ENCODE results near the gene RPGRIP1.

DNA sequence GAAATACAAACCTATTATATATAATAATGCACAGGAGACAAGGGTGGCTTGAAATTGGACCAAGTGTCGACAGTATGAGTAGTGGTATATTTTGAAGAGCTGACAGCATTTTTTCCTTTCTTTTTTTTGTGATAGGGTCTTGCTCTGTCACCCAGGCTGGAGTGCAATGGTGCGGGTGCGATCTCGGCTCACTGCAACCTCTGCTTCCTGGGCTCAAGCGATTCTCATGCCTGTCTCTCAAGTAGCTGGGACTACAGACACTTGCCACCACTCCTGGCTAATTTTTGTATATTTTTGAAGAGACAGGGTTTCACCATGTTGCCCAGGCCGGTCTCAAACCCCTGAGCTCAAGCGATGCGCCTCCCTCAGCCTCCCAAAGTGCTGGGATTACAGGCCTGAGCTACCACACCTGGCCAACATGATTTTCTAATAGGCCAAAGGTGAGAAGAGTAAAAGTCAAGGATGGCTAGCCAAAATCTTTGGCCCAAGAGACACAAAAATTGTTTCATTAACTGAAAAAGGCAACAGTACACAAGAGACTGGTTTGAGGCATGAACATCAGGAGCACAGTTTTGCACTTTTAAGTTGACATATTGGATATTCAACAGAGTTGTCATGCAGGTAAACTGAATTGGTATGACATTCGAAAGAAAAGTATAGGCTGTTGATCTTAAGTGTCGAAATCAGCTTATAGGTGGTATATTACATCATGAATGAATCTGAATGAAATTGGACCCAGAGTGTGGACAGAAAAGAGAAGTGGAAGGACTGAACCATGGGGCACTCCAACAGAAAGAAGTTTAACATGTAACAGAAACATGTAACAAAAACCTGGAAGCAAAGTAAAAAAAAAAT, 23.1 kb upstream of the RPGRIP1 start:
- TF ChIP-seq, protein P1, sequence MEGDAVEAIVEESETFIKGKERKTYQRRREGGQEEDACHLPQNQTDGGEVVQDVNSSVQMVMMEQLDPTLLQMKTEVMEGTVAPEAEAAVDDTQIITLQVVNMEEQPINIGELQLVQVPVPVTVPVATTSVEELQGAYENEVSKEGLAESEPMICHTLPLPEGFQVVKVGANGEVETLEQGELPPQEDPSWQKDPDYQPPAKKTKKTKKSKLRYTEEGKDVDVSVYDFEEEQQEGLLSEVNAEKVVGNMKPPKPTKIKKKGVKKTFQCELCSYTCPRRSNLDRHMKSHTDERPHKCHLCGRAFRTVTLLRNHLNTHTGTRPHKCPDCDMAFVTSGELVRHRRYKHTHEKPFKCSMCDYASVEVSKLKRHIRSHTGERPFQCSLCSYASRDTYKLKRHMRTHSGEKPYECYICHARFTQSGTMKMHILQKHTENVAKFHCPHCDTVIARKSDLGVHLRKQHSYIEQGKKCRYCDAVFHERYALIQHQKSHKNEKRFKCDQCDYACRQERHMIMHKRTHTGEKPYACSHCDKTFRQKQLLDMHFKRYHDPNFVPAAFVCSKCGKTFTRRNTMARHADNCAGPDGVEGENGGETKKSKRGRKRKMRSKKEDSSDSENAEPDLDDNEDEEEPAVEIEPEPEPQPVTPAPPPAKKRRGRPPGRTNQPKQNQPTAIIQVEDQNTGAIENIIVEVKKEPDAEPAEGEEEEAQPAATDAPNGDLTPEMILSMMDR (IDR thresholded peaks at IDR 0.05) = no peak
- no peak for TF ChIP-seq POLR2A (IDR thresholded peaks at IDR 0.05)

All from uterus (tissue), 2 donors.